Measurements from ENCODE around the gene SRCAP.

- no peak for TF ChIP-seq CTCF (conservative IDR thresholded peaks at IDR 0.05 in 1 of 2, IDR thresholded peaks at IDR 0.05 in 1 of 2; ENCODE audit: extremely low read depth in 1 of 2, insufficient read depth in 1 of 2, low read depth in 1 of 2, low read length in 2 of 2)
- TF ChIP-seq EZH2 (IDR thresholded peaks at IDR 0.05; ENCODE audit: borderline replicate concordance, low read length): no peak
Measured at GRCh38 chr16:30669903-30670824, 28.8 kb upstream of the SRCAP start.
